GM21723 (cell line): ENCODE data around the gene TMC2.
"Not testable (repeated sequence)": the region's sequence is repeated elsewhere in the genome, so short reads cannot be mapped to it uniquely, and the experiment has no call there.

Experiments
- ATAC-seq: cut with Tn5 transposase; IDR thresholded peaks from one replicate; pipeline ENCODE4 v1.9.1; 2021; ENCODE audit warnings: mild to moderate bottlenecking, moderate library complexity; ENCODE audit not compliant: unreplicated experiment

TMC2 gene

GRCh38 chr20:2657674-2658073 is 121.3 kb downstream of the TMC2 start:
- no peak for ATAC-seq

GRCh38 chr20:2658414-2659354 is 122.3 kb downstream of the TMC2 start:
- ATAC-seq = no peak

- ATAC-seq = no peak
Observed at GRCh38 chr20:2659547-2659946, 123.2 kb downstream of the TMC2 start.

GRCh38 chr20:2663364-2663886 is 127.1 kb downstream of the TMC2 start:
- ATAC-seq = no peak

- peak; percentile 82 for ATAC-seq
Observed at GRCh38 chr20:2663887-2664719, 127.7 kb downstream of the TMC2 start, which contains the start of gene IDH3B. IDH3B (minus strand) TSS chr20:2664216; CDS start chr20:2664188, 28 bp downstream.

GRCh38 chr20:2671977-2672376 is 135.6 kb downstream of the TMC2 start:
- no peak for ATAC-seq

- no peak for ATAC-seq
Observed at GRCh38 chr20:2672446-2672845, 136.1 kb downstream of the TMC2 start.

- ATAC-seq = no peak
Observed at GRCh38 chr20:2673453-2673852, 137.1 kb downstream of the TMC2 start.

- no peak for ATAC-seq
Observed at GRCh38 chr20:2680046-2680445, 143.7 kb downstream of the TMC2 start.

GRCh38 chr20:2682040-2682439 is 145.7 kb downstream of the TMC2 start:
- not testable (repeated sequence) for ATAC-seq

- not testable (repeated sequence) for ATAC-seq
Observed at GRCh38 chr20:2684817-2685216, 148.4 kb downstream of the TMC2 start.

GRCh38 chr20:2687514-2687913 is 151.1 kb downstream of the TMC2 start:
- ATAC-seq = no peak

- ATAC-seq = peak; percentile 57
Observed at GRCh38 chr20:2688041-2688591, 151.7 kb downstream of the TMC2 start.

- ATAC-seq = no peak
Observed at GRCh38 chr20:2690213-2690612, 153.8 kb downstream of the TMC2 start.

GRCh38 chr20:2690718-2691117 is 154.3 kb downstream of the TMC2 start:
- no peak for ATAC-seq

- no peak for ATAC-seq
Observed at GRCh38 chr20:2691127-2691526, 154.8 kb downstream of the TMC2 start.
